Hematopoietic multipotent progenitor cell treated with erythropoietin and hydrocortisone succinate and interleukin-3 and kit ligand, for 15 days (in vitro differentiated cells): Measurements from ENCODE around the gene SLC29A3.

ENCODE experiments used
- DNase-seq: peaks from one replicate; pipeline ENCODE4 v3.0.0-alpha.2; 2015; ENCODE audit warnings: low spot score

Gene SLC29A3

GRCh38 chr10:71392791-71393781, 74.0 kb downstream of the SLC29A3 start:
- DNase-seq: no peak

- DNase-seq: no peak
Measured at GRCh38 chr10:71393841-71394475, 74.9 kb downstream of the SLC29A3 start.

- DNase-seq: no peak
Measured at GRCh38 chr10:71394926-71395562, 76.0 kb downstream of the SLC29A3 start.

- no peak for DNase-seq
Measured at GRCh38 chr10:71395621-71396020, 76.6 kb downstream of the SLC29A3 start.

GRCh38 chr10:71396084-71396710, 77.1 kb downstream of the SLC29A3 start:
- DNase-seq: no peak

- DNase-seq: no peak
Measured at GRCh38 chr10:71396711-71397295, 77.7 kb downstream of the SLC29A3 start, which contains the start of gene CDH23. CDH23 (plus strand) TSS chr10:71396920; CDS start chr10:71439832, 42,912 bp downstream.

- no peak for DNase-seq
Measured at GRCh38 chr10:71397296-71398212, 78.5 kb downstream of the SLC29A3 start.

- DNase-seq: no peak
Measured at GRCh38 chr10:71398976-71399375, 79.9 kb downstream of the SLC29A3 start.

- no peak for DNase-seq
Measured at GRCh38 chr10:71399946-71400345, 80.9 kb downstream of the SLC29A3 start.

GRCh38 chr10:71401056-71401455, 82.0 kb downstream of the SLC29A3 start:
- DNase-seq: no peak

- DNase-seq: no peak
Measured at GRCh38 chr10:71402005-71402404, 82.9 kb downstream of the SLC29A3 start.

- no peak for DNase-seq
Measured at GRCh38 chr10:71404503-71405295, 85.6 kb downstream of the SLC29A3 start.

- no peak for DNase-seq
Measured at GRCh38 chr10:71406878-71407277, 87.8 kb downstream of the SLC29A3 start.

- DNase-seq: no peak
Measured at GRCh38 chr10:71408436-71409225, 89.6 kb downstream of the SLC29A3 start.

- no peak for DNase-seq
Measured at GRCh38 chr10:71409516-71410104, 90.6 kb downstream of the SLC29A3 start.
